Fibroblast of pulmonary artery (primary cell): ENCODE measurements around the gene FOXE1.
A peak's percentile ranks its signal among the peaks of the same experiment; 100 is the strongest.

Source experiments
- DNase-seq: peaks from one replicate; pipeline ENCODE4 v3.0.0-alpha.2; 2010; ENCODE audit warnings: low read depth
- H3K4me3 ChIP-seq: replicated peaks from 2 replicates; pipeline ENCODE4 v1.5.1; 2011; ENCODE audit warnings: low read depth, mild to moderate bottlenecking, control low read depth, low read length, moderate library complexity
- TF ChIP-seq, protein P1 (sequence below): IDR thresholded peaks from 2 replicates; pipeline ENCODE4 v1.5.1; 2011; ENCODE audit warnings: mild to moderate bottlenecking, control low read depth, low read length, inconsistent platforms; ENCODE audit errors: missing control alignments

The FOXE1 gene

GRCh38 chr9:97853056-97853843 lies at the start of gene FOXE1:
Gene FOXE1, plus strand, starts transcription at chr9:97853226. Its CDS starts 689 bp downstream, at chr9:97853915.
- TF ChIP-seq, protein P1, sequence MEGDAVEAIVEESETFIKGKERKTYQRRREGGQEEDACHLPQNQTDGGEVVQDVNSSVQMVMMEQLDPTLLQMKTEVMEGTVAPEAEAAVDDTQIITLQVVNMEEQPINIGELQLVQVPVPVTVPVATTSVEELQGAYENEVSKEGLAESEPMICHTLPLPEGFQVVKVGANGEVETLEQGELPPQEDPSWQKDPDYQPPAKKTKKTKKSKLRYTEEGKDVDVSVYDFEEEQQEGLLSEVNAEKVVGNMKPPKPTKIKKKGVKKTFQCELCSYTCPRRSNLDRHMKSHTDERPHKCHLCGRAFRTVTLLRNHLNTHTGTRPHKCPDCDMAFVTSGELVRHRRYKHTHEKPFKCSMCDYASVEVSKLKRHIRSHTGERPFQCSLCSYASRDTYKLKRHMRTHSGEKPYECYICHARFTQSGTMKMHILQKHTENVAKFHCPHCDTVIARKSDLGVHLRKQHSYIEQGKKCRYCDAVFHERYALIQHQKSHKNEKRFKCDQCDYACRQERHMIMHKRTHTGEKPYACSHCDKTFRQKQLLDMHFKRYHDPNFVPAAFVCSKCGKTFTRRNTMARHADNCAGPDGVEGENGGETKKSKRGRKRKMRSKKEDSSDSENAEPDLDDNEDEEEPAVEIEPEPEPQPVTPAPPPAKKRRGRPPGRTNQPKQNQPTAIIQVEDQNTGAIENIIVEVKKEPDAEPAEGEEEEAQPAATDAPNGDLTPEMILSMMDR, result no peak
- no peak within 1 kb of the TSS for H3K4me3 ChIP-seq

GRCh38 chr9:97804059-97804365 lies 49.0 kb upstream of the FOXE1 start:
- TF ChIP-seq, protein P1, result no peak
- H3K4me3 ChIP-seq, result no peak overlapping the region
- no peak for DNase-seq

More at GRCh38 chr9:97853056-97853843, at the start of gene FOXE1:
- DNase-seq, result no peak

DNA sequence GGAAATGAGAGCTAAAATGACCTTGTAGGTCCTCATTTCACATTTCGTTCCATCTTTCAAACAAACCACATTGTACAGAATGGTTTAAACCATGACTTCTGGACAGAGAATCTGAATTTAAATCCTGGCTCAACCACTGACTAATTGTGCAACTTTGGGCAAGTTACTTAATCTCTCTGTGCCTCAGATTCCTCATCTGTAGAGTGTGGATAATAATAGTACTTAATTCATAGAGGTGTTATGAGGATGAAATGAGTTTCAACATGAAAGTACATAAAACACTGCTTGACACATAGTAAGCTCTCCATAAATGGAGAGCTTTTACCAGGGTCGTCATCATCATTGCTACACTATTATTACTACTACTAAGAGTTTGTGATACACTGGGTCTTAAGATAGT lies 46.3 kb upstream of the FOXE1 start:
- no peak overlapping the region for H3K4me3 ChIP-seq
- TF ChIP-seq, protein P1, result no peak
- no peak for DNase-seq

DNA sequence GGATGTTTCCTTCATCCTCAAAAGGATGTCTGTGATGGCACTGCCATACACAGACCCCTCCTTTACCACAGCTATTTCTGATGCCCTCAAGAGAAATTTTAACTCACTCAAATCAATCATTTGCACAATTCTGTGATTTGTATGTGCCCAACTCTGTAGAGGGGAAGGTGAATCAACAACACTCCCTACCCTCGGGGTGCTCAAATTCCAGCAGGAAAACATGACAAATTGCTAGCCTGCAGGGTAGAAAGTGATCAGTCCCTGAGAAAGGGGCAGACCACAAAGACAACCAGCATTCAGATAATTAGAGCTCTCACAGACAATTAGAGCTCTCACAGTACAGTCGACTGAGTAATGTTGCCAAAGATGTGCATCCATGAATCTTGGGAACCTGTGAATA lies 45.3 kb upstream of the FOXE1 start:
- no peak overlapping the region for H3K4me3 ChIP-seq
- TF ChIP-seq, protein P1, result no peak
- DNase-seq, result no peak

- H3K4me3 ChIP-seq, result no peak overlapping the region
- TF ChIP-seq, protein P1, result no peak
- no peak for DNase-seq
Measured at GRCh38 chr9:97808415-97808814, 44.6 kb upstream of the FOXE1 start.

- no peak overlapping the region for H3K4me3 ChIP-seq
- DNase-seq, result peak; percentile 71
- TF ChIP-seq, protein P1, result no peak
Measured at GRCh38 chr9:97808972-97809371, 44.1 kb upstream of the FOXE1 start.

DNA sequence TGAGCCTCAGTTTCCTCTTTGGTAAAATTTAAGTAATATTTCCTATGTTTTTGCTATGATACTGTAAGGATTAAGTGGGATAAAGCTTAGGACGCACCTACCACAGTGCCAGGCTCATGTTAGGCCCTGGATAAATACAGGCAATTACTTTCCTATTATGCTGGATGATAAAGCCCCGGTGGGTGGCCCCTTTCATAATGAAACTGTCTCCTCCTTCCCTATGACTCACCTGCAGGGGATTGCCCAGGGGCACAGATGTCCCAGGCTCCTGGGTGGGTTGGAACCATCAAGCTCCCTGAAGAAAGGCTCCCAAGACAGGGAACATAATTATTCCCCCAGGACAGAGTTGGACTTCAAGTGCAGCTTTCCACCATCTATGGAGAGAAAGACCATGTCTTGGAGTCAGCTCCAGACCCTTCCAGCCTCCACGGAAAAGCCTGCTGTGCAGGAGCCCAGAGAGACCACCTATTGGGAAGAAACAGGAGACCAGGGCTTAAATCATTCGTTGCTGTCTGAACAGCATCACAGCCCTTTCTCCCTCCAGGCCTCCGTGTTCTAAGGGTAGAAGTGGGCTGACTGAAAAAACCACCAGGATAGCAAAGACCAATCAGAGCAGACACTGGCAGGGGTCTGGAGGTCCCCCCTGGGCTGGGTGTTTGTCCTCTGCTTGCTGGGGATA lies 43.2 kb upstream of the FOXE1 start:
- TF ChIP-seq, protein P1, result no peak
- DNase-seq, result no peak
- H3K4me3 ChIP-seq, result no peak overlapping the region
